ENCODE data around the gene CTBP2.

- no peak for TF ChIP-seq CTCF (IDR thresholded peaks at IDR 0.05)
- TF ChIP-seq POLR2A (IDR thresholded peaks at IDR 0.05) = no peak
Observed at GRCh38 chr10:125102821-125103220, 57.5 kb downstream of the CTBP2 start.
